ENCODE results near the gene ABTB1. TPM values are rescaled to one million over a fixed set of nuclear protein-coding genes. Genes with fewer than 3 reads are reported as not detected.

ABTB1 gene
- total and polyA plus RNA-seq, 12 donors: 2.8 to 96.0 (median 32.2) TPM

DNA sequence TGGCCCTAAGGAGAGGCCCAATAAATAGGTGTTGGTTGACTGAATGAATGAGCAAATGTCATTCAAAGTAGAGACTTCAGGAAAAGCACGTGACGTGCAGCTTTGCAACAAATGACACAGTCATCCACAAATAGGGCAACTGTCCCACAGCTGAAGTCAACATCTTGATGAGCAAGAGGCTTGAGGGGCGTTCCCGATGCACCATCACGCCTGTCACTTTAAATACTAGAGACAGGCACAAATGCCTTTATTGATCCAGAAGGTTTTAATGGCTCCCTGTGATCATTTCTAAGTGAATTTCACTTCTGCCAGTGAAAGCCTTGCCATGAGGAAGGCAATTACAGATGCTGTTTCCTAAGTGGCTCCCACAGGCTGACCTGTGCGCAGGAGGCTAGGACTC, 43.6 kb downstream of the ABTB1 start:
- H3K4me1 ChIP-seq (replicated peaks in 1 of 2): peaks cover 0 to 2% of the 10 kb centered on the region in 2 donors
- H3K4me3 ChIP-seq: no peak overlapping the region
- H3K27me3 ChIP-seq: no peaks in the 10 kb centered on the region
- WGBS, 4 donors: 93 to 98% (median 94%) methylated on average over 6 of the region's 6 CpGs
- H3K9me3 ChIP-seq (replicated peaks in 1 of 3): no peaks in the 10 kb centered on the region
- no peaks in the 10 kb centered on the region for H3K36me3 ChIP-seq (replicated peaks in 1 of 2)
- no peak for DNase-seq
- intact Hi-C loops (cut with DNase I): no loop called here
- H3K27ac ChIP-seq: no peak overlapping the region
- TF ChIP-seq, protein P1, sequence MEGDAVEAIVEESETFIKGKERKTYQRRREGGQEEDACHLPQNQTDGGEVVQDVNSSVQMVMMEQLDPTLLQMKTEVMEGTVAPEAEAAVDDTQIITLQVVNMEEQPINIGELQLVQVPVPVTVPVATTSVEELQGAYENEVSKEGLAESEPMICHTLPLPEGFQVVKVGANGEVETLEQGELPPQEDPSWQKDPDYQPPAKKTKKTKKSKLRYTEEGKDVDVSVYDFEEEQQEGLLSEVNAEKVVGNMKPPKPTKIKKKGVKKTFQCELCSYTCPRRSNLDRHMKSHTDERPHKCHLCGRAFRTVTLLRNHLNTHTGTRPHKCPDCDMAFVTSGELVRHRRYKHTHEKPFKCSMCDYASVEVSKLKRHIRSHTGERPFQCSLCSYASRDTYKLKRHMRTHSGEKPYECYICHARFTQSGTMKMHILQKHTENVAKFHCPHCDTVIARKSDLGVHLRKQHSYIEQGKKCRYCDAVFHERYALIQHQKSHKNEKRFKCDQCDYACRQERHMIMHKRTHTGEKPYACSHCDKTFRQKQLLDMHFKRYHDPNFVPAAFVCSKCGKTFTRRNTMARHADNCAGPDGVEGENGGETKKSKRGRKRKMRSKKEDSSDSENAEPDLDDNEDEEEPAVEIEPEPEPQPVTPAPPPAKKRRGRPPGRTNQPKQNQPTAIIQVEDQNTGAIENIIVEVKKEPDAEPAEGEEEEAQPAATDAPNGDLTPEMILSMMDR (IDR thresholded peaks at IDR 0.05): no peak
- no peak for TF ChIP-seq POLR2A (IDR thresholded peaks at IDR 0.05)

DNA sequence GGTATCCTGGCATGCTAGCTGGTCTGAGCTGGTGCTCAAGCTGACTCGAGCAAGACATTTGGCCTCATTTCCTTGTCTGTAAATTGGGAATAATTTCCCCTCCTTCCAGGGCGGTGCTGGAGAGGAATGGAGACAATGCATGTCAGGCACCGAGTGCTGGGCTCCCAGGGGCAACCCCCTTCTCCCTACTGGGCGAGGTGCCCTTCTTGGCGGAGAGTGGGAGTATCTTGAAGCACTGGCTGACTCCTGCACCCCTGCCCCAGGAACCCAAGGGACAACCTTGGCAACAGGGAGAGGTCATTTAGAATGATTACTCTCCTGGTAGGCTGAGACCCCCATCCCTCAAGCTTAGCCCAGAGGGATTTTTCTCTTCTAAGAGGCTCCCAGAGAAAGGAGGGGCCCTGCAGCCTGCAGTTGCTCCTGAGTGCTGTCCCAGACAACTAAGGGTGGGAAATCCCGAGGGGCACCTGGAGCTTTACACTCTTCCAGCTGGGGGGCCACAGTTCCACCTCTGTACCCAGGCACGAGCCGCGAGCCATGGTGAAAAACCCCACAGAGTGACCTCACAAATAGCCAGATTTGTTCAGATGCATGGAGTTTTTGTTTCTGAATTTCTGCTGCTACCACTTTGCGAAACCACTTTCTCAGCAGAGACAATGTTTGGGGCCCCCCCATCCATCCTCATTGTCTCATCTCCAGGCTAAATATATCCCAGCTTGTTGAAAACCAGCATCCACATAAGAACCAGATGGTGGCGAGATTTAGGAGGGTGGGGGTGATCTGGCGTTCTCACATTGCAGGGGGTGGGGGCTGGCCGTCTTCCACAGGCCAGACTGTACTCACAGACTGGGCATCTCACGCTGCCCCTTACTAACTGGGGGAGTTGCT, 44.8 kb downstream of the ABTB1 start:
- no peaks in the 10 kb centered on the region for H3K9me3 ChIP-seq (replicated peaks in 1 of 3)
- no peaks in the 10 kb centered on the region for H3K36me3 ChIP-seq (replicated peaks in 1 of 2)
- TF ChIP-seq, protein P1 (IDR thresholded peaks at IDR 0.05): no peak
- no peak for TF ChIP-seq POLR2A (IDR thresholded peaks at IDR 0.05)
- WGBS, 4 donors: 80 to 92% (median 85%) methylated on average over 12 to 14 of the region's 14 CpGs
- no peak overlapping the region for H3K27ac ChIP-seq
- intact Hi-C loops (cut with DNase I): no loop called here
- no peaks in the 10 kb centered on the region for H3K27me3 ChIP-seq
- peaks cover under 1 to 2% of the 10 kb centered on the region in 2 donors for H3K4me1 ChIP-seq (replicated peaks in 1 of 2)
- H3K4me3 ChIP-seq: no peak overlapping the region
- peak in 2 of 7 donors; percentile 9 to 29 for DNase-seq

DNA sequence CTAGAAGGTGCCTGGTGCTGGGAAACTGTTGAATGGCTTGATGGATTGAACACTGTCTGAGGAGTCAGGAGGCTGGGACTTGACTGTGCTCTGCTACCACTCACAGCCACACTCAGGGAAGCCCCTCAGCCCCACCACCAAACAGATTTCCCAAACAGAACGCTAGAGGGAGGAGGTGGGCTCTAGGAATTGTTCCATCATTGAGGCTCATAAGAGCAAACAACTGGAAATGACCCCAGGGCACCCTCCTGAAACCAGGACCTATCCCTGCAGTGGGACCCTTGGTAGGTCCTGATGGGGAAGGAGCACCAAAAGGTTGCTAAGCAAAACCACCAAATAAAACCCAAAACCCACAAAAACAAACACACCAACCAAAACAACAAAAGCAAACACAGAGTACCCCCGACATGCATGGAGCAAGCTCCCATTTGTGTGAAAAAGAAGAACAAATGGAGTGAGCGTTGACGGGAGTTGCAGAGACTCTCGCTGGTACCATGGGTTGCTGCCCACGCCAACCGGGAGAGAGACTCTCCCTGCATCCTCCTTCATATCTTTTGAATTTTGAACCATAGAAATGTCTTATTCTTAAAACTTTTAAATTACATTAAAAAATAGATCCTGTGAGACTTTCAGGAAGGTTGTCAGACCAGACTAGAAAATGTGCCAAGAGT, 45.6 kb downstream of the ABTB1 start:
- WGBS, 4 donors: 90 to 95% (median 94%) methylated on average over 7 of the region's 7 CpGs
- Histone ChIP-seq H3K36me3 (replicated peaks in 1 of 2) (no peaks in the 10 kb centered on the region), H3K4me1 (replicated peaks in 1 of 2) (peaks cover 7 to 9% of the 10 kb centered on the region in 2 donors), H3K27ac (no peak overlapping the region), H3K4me3 (no peak overlapping the region), H3K27me3 (no peaks in the 10 kb centered on the region), H3K9me3 (replicated peaks in 1 of 3) (no peaks in the 10 kb centered on the region)
- TF ChIP-seq, protein P1 (IDR thresholded peaks at IDR 0.05): no peak
- TF ChIP-seq POLR2A (IDR thresholded peaks at IDR 0.05): no peak
- DNase-seq: no peak
- intact Hi-C loops (cut with DNase I): no loop called here

DNA sequence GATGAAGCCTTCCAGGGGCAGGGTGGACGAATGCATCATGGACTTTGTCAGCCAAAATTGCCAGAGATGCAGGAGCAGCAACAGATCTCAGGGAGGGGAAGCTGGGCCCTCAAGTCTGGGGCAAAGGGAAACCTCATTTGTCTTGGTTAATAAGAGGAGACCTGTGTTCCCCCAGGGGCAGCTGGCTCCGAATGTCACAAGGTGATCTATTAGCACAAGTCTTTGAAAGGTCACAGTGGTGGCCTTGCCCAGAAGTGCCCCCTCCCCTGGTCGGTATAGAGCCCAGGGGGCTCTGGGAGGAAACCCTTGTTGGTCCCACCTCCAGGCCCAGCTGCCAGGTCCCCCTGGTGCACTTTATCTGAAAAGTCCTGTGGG, 46.2 kb downstream of the ABTB1 start:
- no peak overlapping the region for H3K4me3 ChIP-seq
- intact Hi-C loops (cut with DNase I): no loop called here
- no peaks in the 10 kb centered on the region for H3K27me3 ChIP-seq
- H3K9me3 ChIP-seq (replicated peaks in 1 of 3): no peaks in the 10 kb centered on the region
- H3K27ac ChIP-seq: no peak overlapping the region
- no peaks in the 10 kb centered on the region for H3K36me3 ChIP-seq (replicated peaks in 1 of 2)
- H3K4me1 ChIP-seq (replicated peaks in 1 of 2): peaks cover 7 to 10% of the 10 kb centered on the region in 2 donors
- TF ChIP-seq, protein P1 (IDR thresholded peaks at IDR 0.05): no peak
- TF ChIP-seq POLR2A (IDR thresholded peaks at IDR 0.05): no peak
- 51 to 61% (median 58%) methylated on average over 3 of the region's 3 CpGs for WGBS, 4 donors
- no peak for DNase-seq
